B cell (primary cell): ENCODE measurements around the gene MTMR4. TPM values are rescaled to one million over a fixed set of nuclear protein-coding genes. Genes with fewer than 3 reads are reported as not detected.
A peak's percentile ranks its signal among the peaks of the same experiment; 100 is the strongest.

Source experiments
- ATAC-seq: fragments of 200-7000 bp; cut with Tn5 transposase; one replicate; pipeline ENCODE4 v1.10.0; 2021; ENCODE audit warnings: low read depth, mild to moderate bottlenecking, moderate number of reproducible peaks, moderate library complexity
- CTCF ChIA-PET: fragments of 350-600 bp; sonication (Branson Sonifier 250); formaldehyde crosslinking; loops from one replicate; lab custom pipeline; 2021; ENCODE audit warnings: antibody characterized with exemption, inconsistent platforms; lab: Charles Lee
- POLR2A ChIA-PET: fragments of 350-600 bp; sonication (Branson Sonifier 250); formaldehyde crosslinking; loops from one replicate; lab custom pipeline; 2021; ENCODE audit warnings: antibody characterized with exemption; lab: Charles Lee
- DNase-seq: peaks from one replicate; pipeline ENCODE4 v3.0.0; 2013
- H2AFZ ChIP-seq: 2 replicates; pipeline ENCODE4 v1.6.1; 2012; ENCODE audit warnings: mild to moderate bottlenecking, low read depth, low read length; ENCODE audit not compliant: insufficient read depth, poor library complexity, severe bottlenecking
- H3K27ac ChIP-seq, 2 donors: 1 replicate in 1 of 2; 2 replicates in 1 of 2; pipeline ENCODE4 v1.5.1; 2012 to 2013; ENCODE audit warnings: low read length in 2 of 2, mild to moderate bottlenecking in 2 of 2, moderate library complexity in 1 of 2
- H3K27me3 ChIP-seq, 4 experiments: fragments of 200-600 bp in 1 of 4; sonication (generic) in 1 of 4; replicated peaks in 1 of 4; 1 replicate in 2 of 4; 2 replicates in 2 of 4; pipeline versions ENCODE4 v1.6.1 to v1.7.0; 2013 to 2016; ENCODE audit warnings: low read length in 3 of 4, mild to moderate bottlenecking in 2 of 4, mixed read lengths in 1 of 4, moderate library complexity in 1 of 4; ENCODE audit not compliant: insufficient read depth in 4 of 4, control insufficient read depth in 3 of 4; ENCODE audit errors: control extremely low read depth in 1 of 4
- H3K36me3 ChIP-seq, 2 experiments: replicated peaks in 1 of 2; 1 replicate in 1 of 2; 2 replicates in 1 of 2; pipeline versions ENCODE4 v1.6.1 to v1.7.1; 2013; ENCODE audit warnings: low read length in 1 of 2; ENCODE audit not compliant: insufficient read depth in 2 of 2, control insufficient read depth in 1 of 2; ENCODE audit errors: control extremely low read depth in 1 of 2, extremely low read depth in 1 of 2
- H3K4me1 ChIP-seq, 2 donors: fragments of 200-600 bp in 1 of 2; sonication (generic) in 1 of 2; 1 replicate in 1 of 2; 2 replicates in 1 of 2; pipeline versions ENCODE4 v1.5.1 to v1.6.1; 2013 to 2017; ENCODE audit warnings: low read length in 2 of 2; ENCODE audit not compliant: control insufficient read depth in 2 of 2, insufficient read depth in 2 of 2
- H3K4me2 ChIP-seq: replicated peaks from 2 replicates; pipeline ENCODE3; 2012; ENCODE audit warnings: mild to moderate bottlenecking, low read depth, low read length; ENCODE audit not compliant: poor library complexity, severe bottlenecking
- H3K4me3 ChIP-seq, 5 experiments: fragments of 200-600 bp in 1 of 5; sonication (generic) in 1 of 5; 1 replicate in 3 of 5; 2 replicates in 2 of 5; pipeline versions ENCODE4 v1.5.1 to v1.7.0; 2011 to 2016; ENCODE audit warnings: low read length in 4 of 5, mild to moderate bottlenecking in 4 of 5, low read depth in 2 of 5, control low read depth in 1 of 5, moderate library complexity in 1 of 5; ENCODE audit not compliant: insufficient read depth in 1 of 5; ENCODE audit errors: control extremely low read depth in 1 of 5, extremely low read depth in 1 of 5
- H3K79me2 ChIP-seq: fragments of 200-600 bp; sonication (generic); one replicate; pipeline ENCODE4 v1.6.0; 2016; ENCODE audit warnings: low read length; ENCODE audit not compliant: control insufficient read depth, insufficient read depth
- H3K9ac ChIP-seq: fragments of 200-600 bp; sonication (generic); 2 replicates; pipeline ENCODE4 v1.6.1; 2017; ENCODE audit warnings: mild to moderate bottlenecking, low read length, moderate library complexity
- H3K9me3 ChIP-seq, 3 donors: one replicate each; pipeline versions ENCODE4 v1.6.1 to v1.7.1; 2013; ENCODE audit warnings: low read length in 2 of 3; ENCODE audit not compliant: control insufficient read depth in 2 of 3, insufficient read depth in 1 of 3; ENCODE audit errors: control extremely low read depth in 1 of 3
- H4K20me1 ChIP-seq: 2 replicates; pipeline ENCODE4 v1.6.0; 2012; ENCODE audit warnings: mild to moderate bottlenecking, low read length; ENCODE audit not compliant: insufficient read depth, control insufficient read depth, poor library complexity, severe bottlenecking
- H3K27ac Mint-ChIP-seq: one replicate; pipeline ENCODE4 v1.8.0; 2021; ENCODE audit warnings: mixed read lengths
- H3K27me3 Mint-ChIP-seq: one replicate; pipeline ENCODE4 v1.8.0; 2021; ENCODE audit warnings: mixed read lengths
- H3K4me1 Mint-ChIP-seq: one replicate; pipeline ENCODE4 v1.8.0; 2021; ENCODE audit warnings: mixed read lengths
- H3K4me3 Mint-ChIP-seq: one replicate; pipeline ENCODE4 v1.8.0; 2021; ENCODE audit warnings: mixed read lengths
- H3K9me3 Mint-ChIP-seq: one replicate; pipeline ENCODE4 v1.8.0; 2022; ENCODE audit warnings: mixed read lengths; ENCODE audit not compliant: insufficient read depth
- EZH2 ChIP-seq: IDR thresholded peaks from 2 replicates; pipeline ENCODE4 v1.6.1; 2012; ENCODE audit warnings: borderline replicate concordance, low read depth, mild to moderate bottlenecking, moderate library complexity, low read length; ENCODE audit not compliant: insufficient read depth, poor library complexity, severe bottlenecking
- WGBS: methylation state at CpG from one replicate; pipeline ENCODE4 v1.1.5; 2013; ENCODE audit warnings: missing lambda C conversion rate; ENCODE audit not compliant: insufficient coverage; 5-methylcytosine and 5-hydroxymethylcytosine counted together
- intact Hi-C: fragments of 100-400 bp; cut with micrococcal nuclease; formaldehyde crosslinking; loops from one replicate; pipeline ENCODE4 v1.10.0; 2022
- polyA plus RNA-seq: library from polyadenylated mRNA; depleted of rRNA; stranded (reverse); fragments of >200 nt; gene quantifications from 2 replicates; pipeline ENCODE4 v1.2.3, GENCODE V29; 2012
- total RNA-seq, 2 donors: library from RNA; stranded (reverse); fragments of 120-200 nt in 1 of 2; gene quantifications; 1 replicate in 1 of 2; 2 replicates in 1 of 2; pipeline versions ENCODE4 v1.2.3 to v1.2.4, GENCODE V29; 2013 to 2022
- TF ChIP-seq, protein P1 (sequence below): fragments of 200-600 bp; IDR thresholded peaks from one replicate; pipeline ENCODE4 v1.8.0; 2022; ENCODE audit warnings: antibody characterized with exemption, mild to moderate bottlenecking

MTMR4 gene
- total and polyA plus RNA-seq, 2 donors (not counting 1 experiment from before 2014, with no cell fraction given): 35.2 to 84.7 TPM

DNA sequence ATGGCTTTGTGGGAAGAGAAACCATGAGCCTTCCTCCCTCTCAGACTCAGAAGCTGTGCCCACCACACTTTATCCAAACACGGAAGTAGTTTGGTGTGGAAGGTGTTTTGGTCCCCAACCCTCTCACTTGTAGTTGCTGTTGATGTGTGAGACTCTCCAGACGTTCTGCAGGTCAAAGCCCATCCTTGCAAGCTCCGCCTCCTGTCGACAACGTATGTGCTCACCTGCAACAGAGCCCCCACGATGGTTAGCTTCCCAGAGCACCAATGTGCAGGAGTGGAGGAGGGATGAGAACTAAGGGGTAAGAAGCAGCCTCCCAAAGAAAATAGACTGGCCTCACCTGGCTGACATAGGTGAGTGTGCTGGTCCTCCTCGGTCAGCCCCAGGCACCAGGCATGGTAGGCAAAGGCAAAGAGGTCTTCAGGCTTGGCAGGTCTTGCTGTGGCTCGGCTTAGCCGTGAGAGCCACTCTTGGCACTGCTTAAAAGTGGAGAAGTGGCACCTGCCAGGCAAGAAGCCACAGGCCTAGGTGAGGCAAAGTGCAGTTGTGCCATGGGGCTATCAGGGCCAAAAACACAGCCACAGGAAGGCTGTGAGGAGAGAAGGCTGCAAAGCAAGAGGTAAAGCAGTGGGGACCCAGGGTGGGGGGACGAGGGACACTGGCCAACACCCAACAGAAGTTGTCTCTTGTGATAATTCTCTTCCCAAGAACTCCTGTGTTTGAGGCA lies 5.9 kb downstream of the MTMR4 start:
- H3K4me1 ChIP-seq: peaks cover 27 to 47% of the 10 kb centered on the region in 2 donors
- H3K27me3 ChIP-seq: no peaks in the 10 kb centered on the region
- no peaks in the 10 kb centered on the region for H3K27me3 Mint-ChIP-seq
- peaks cover 51% of the 10 kb centered on the region for H3K79me2 ChIP-seq
- no peak overlapping the region for H3K27ac ChIP-seq
- intact Hi-C loops: no loop called here
- H3K4me1 Mint-ChIP-seq: peaks cover 51% of the 10 kb centered on the region
- no peak overlapping the region for H3K4me2 ChIP-seq
- peaks cover 8 to 78% of the 10 kb centered on the region in 2 experiments for H3K36me3 ChIP-seq
- H4K20me1 ChIP-seq: peaks cover 19% of the 10 kb centered on the region
- H3K4me3 Mint-ChIP-seq: no peak overlapping the region
- no peak for ATAC-seq
- no peaks in the 10 kb centered on the region for H3K9me3 ChIP-seq
- DNase-seq: no peak
- no peak overlapping the region for H3K9ac ChIP-seq
- POLR2A ChIA-PET: no interaction called here
- H3K27ac Mint-ChIP-seq: peak overlapping the region; percentile 15
- CTCF ChIA-PET: no interaction called here
- H2AFZ ChIP-seq: no peak overlapping the region
- TF ChIP-seq, protein P1, sequence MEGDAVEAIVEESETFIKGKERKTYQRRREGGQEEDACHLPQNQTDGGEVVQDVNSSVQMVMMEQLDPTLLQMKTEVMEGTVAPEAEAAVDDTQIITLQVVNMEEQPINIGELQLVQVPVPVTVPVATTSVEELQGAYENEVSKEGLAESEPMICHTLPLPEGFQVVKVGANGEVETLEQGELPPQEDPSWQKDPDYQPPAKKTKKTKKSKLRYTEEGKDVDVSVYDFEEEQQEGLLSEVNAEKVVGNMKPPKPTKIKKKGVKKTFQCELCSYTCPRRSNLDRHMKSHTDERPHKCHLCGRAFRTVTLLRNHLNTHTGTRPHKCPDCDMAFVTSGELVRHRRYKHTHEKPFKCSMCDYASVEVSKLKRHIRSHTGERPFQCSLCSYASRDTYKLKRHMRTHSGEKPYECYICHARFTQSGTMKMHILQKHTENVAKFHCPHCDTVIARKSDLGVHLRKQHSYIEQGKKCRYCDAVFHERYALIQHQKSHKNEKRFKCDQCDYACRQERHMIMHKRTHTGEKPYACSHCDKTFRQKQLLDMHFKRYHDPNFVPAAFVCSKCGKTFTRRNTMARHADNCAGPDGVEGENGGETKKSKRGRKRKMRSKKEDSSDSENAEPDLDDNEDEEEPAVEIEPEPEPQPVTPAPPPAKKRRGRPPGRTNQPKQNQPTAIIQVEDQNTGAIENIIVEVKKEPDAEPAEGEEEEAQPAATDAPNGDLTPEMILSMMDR: no peak
- TF ChIP-seq EZH2: no peak
- WGBS: 97% methylated on average over 9 of the region's 10 CpGs
- H3K9me3 Mint-ChIP-seq: no peaks in the 10 kb centered on the region
- H3K4me3 ChIP-seq: no peak overlapping the region

DNA sequence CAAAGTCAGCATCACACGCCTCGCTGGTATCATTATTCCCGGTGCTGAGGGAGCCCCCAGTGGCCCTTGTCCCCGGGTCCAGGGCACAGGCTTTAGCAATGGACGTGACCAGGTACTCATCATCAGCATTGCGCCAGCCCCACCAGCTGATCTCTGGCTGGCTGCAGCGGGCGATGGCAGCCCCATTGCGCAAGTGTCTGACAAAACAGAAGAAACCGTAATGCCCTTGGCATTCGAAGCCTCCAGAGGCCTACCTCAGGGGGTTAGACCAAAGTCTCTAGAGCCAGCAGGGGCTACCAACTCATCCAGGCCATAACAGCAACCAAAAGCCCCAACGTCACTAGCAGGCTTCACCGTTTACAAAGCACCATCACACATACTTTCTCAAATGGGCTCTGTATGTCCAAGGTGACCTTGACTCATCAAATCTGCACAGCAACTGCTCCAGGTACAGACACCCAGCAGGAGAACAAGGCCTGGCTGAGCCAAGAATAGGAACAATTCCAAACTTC lies 7.3 kb downstream of the MTMR4 start:
- Histone ChIP-seq H3K9ac (no peak overlapping the region), H2AFZ (no peak overlapping the region), H4K20me1 (peaks cover 5% of the 10 kb centered on the region), H3K4me2 (no peak overlapping the region), H3K9me3 (no peaks in the 10 kb centered on the region), H3K79me2 (peaks cover 40% of the 10 kb centered on the region), H3K4me1 (peaks cover 20 to 39% of the 10 kb centered on the region in 2 donors), H3K27ac (peak overlapping the region in 1 of 2 donors; percentile 11), H3K36me3 (peaks cover 12 to 84% of the 10 kb centered on the region in 2 experiments), H3K27me3 (no peaks in the 10 kb centered on the region), H3K4me3 (no peak overlapping the region)
- ChIA-PET POLR2A (no interaction called here), CTCF (interaction anchor here (1.6 kb wide), 1 partner anchor 19 kb away, joined by 6 read pairs; the partner anchor contains the start of gene HSF5)
- Mint-ChIP-seq H3K4me3 (no peak overlapping the region), H3K27ac (peak overlapping the region; percentile 13), H3K27me3 (no peaks in the 10 kb centered on the region), H3K4me1 (peaks cover 43% of the 10 kb centered on the region), H3K9me3 (no peaks in the 10 kb centered on the region)
- no peak for DNase-seq
- 98% methylated on average over 13 of the region's 13 CpGs for WGBS
- no peak for TF ChIP-seq EZH2
- TF ChIP-seq, protein P1: no peak
- no peak for ATAC-seq
- intact Hi-C loops: no loop called here
